GM10248 (cell line): Measurements from ENCODE around the gene MSH3.

Experiments used
- CTCF ChIA-PET: fragments of 300-600 bp; sonication (Branson Sonifier 250); formaldehyde crosslinking; extraction: SDS; loops from one replicate; lab custom pipeline; 2021; ENCODE audit warnings: antibody characterized with exemption; lab: Yijun Ruan, JAX
- POLR2A ChIA-PET: fragments of 350-650 bp; sonication (Branson Sonifier 250); formaldehyde crosslinking; extraction: SDS; loops from one replicate; lab custom pipeline; 2020; ENCODE audit warnings: antibody characterized with exemption; lab: Yijun Ruan, JAX
- DNase-seq: peaks from one replicate; pipeline ENCODE4 v3.0.0; 2012; ENCODE audit errors: extremely low spot score
- CTCF ChIP-seq: IDR thresholded peaks from 2 replicates; pipeline ENCODE4 v1.5.1; 2012; ENCODE audit warnings: mild to moderate bottlenecking, low read depth; ENCODE audit errors: extremely low read depth, missing control alignments, control extremely low read depth

Gene MSH3

GRCh38 chr5:80714570-80715298 lies 60.3 kb downstream of the MSH3 start:
- POLR2A ChIA-PET, result no interaction called here
- DNase-seq, result no peak
- TF ChIP-seq CTCF, result no peak
- CTCF ChIA-PET, result no interaction called here

GRCh38 chr5:80715887-80716286 lies 61.4 kb downstream of the MSH3 start:
- POLR2A ChIA-PET, result no interaction called here
- DNase-seq, result no peak
- CTCF ChIA-PET, result interaction anchor here (1.4 to 1.9 kb wide), 2 partner anchors 13 to 466 kb away, joined by 4 to 5 read pairs; no protein-coding TSS in a partner anchor
- no peak for TF ChIP-seq CTCF

GRCh38 chr5:80720181-80720580 lies 65.7 kb downstream of the MSH3 start:
- CTCF ChIA-PET, result interaction anchor here (1.5 kb wide), 1 partner anchor 8 kb away, joined by 4 read pairs; no protein-coding TSS in a partner anchor
- TF ChIP-seq CTCF, result no peak
- no peak for DNase-seq
- POLR2A ChIA-PET, result no interaction called here

- DNase-seq, result no peak
- TF ChIP-seq CTCF, result no peak
- ChIA-PET CTCF (interaction anchor here (1.2 to 1.4 kb wide), 2 partner anchors 24 to 51 kb away, joined by 3 read pairs; no protein-coding TSS in a partner anchor), POLR2A (interaction anchor here (0.6 kb wide), 1 partner anchor 14 kb away, joined by 3 read pairs; no protein-coding TSS in a partner anchor)
Measured at GRCh38 chr5:80722916-80723315, 68.5 kb downstream of the MSH3 start.

- DNase-seq, result no peak
- POLR2A ChIA-PET, result no interaction called here
- no peak for TF ChIP-seq CTCF
- CTCF ChIA-PET, result interaction anchor here (1.3 kb wide), 1 partner anchor 11 kb away, joined by 3 read pairs; no protein-coding TSS in a partner anchor
Measured at GRCh38 chr5:80725446-80725845, 71.0 kb downstream of the MSH3 start.

GRCh38 chr5:80736730-80737129 lies 82.3 kb downstream of the MSH3 start:
- no peak for DNase-seq
- ChIA-PET CTCF (interaction anchor here (1.2 kb wide), 1 partner anchor 11 kb away, joined by 3 read pairs; no protein-coding TSS in a partner anchor), POLR2A (no interaction called here)
- TF ChIP-seq CTCF, result no peak
